GM18870 (cell line): Measurements from ENCODE around the gene PRKAR1B.
"Not testable (repeated sequence)": the region's sequence is repeated elsewhere in the genome, so short reads cannot be mapped to it uniquely, and the experiment has no call there.

Experiments
- ATAC-seq: cut with Tn5 transposase; IDR thresholded peaks from one replicate; pipeline ENCODE4 v1.9.1; 2021; ENCODE audit warnings: moderate library complexity; ENCODE audit not compliant: unreplicated experiment

The PRKAR1B gene

GRCh38 chr7:562789-563628, 164.1 kb downstream of the PRKAR1B start:
- ATAC-seq: no peak

GRCh38 chr7:562374-562675, 164.8 kb downstream of the PRKAR1B start:
- no peak for ATAC-seq

- ATAC-seq: no peak
These were observed 165.3 kb downstream of the PRKAR1B start for GRCh38 chr7:561631-562373.

- no peak for ATAC-seq
These were observed 166.0 kb downstream of the PRKAR1B start for GRCh38 chr7:560966-561630.

GRCh38 chr7:559396-559705, 167.7 kb downstream of the PRKAR1B start:
- ATAC-seq: no peak

- ATAC-seq: no peak
These were observed 169.6 kb downstream of the PRKAR1B start for GRCh38 chr7:557558-557881.

GRCh38 chr7:556837-557557, 170.1 kb downstream of the PRKAR1B start:
- no peak for ATAC-seq

- ATAC-seq: no peak
These were observed 170.7 kb downstream of the PRKAR1B start for GRCh38 chr7:556291-556826.

- no peak for ATAC-seq
These were observed 171.4 kb downstream of the PRKAR1B start for GRCh38 chr7:555551-556160.

- ATAC-seq: no peak
These were observed 173.4 kb downstream of the PRKAR1B start for GRCh38 chr7:553636-554111.

GRCh38 chr7:552868-553635, 174.0 kb downstream of the PRKAR1B start:
- no peak for ATAC-seq

- ATAC-seq: not testable (repeated sequence)
These were observed 174.8 kb downstream of the PRKAR1B start for GRCh38 chr7:552151-552867.

- ATAC-seq: not testable (repeated sequence)
These were observed 175.5 kb downstream of the PRKAR1B start for GRCh38 chr7:551615-551970.

GRCh38 chr7:550881-551614, 176.0 kb downstream of the PRKAR1B start:
- ATAC-seq: no peak

GRCh38 chr7:549891-550625, 177.0 kb downstream of the PRKAR1B start:
- ATAC-seq: no peak

GRCh38 chr7:549066-549890, 177.8 kb downstream of the PRKAR1B start:
- ATAC-seq: no peak

- ATAC-seq: no peak
These were observed 178.7 kb downstream of the PRKAR1B start for GRCh38 chr7:548401-548800.
